HT-29 (cell line): ENCODE results near the gene THSD7A. TPM values are rescaled to one million over a fixed set of nuclear protein-coding genes. Genes with fewer than 3 reads are reported as not detected.

Source experiments
- DNase-seq: peaks from one replicate; pipeline ENCODE4 v3.0.0-alpha.2; 2015; ENCODE audit warnings: low spot score
- total RNA-seq: library from RNA; depleted of rRNA; stranded (reverse); fragments of >200 nt; shearing (Covaris generic); gene quantifications from 2 replicates; pipeline ENCODE4 v1.2.3, GENCODE V29; 2014

The THSD7A gene
- total RNA-seq, 1 experiment from 2014 or later: not detected

- DNase-seq: no peak
Observed at GRCh38 chr7:11416641-11417458, 415.1 kb downstream of the THSD7A start.

GRCh38 chr7:11415101-11415500, 416.9 kb downstream of the THSD7A start:
- DNase-seq: no peak

GRCh38 chr7:11413901-11414300, 418.1 kb downstream of the THSD7A start:
- DNase-seq: no peak

GRCh38 chr7:11412036-11412435, 420.0 kb downstream of the THSD7A start:
- no peak for DNase-seq

GRCh38 chr7:11410656-11411644, 421.0 kb downstream of the THSD7A start:
- DNase-seq: no peak

DNA sequence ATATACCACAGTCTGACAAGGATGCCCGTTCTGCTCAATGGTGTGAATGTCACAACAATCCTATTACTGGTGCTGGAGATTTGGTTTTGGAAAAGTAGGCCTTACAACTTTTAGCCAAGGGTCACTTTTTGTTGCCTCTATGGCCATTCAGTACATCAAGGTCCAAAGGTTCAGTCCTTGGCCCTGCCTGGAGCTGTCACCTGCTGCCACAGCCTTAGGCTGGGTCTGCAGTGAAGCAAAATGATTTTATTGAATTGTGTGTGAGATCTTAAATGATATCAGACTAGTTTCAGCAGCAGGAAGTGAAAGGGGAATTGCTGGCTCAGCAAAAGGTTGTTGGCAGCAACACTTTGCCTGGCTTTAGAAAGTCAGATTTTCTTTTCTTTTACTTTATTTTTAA, 427.6 kb downstream of the THSD7A start:
- no peak for DNase-seq

- DNase-seq: no peak
Observed at GRCh38 chr7:11403781-11404180, 428.2 kb downstream of the THSD7A start.

DNA sequence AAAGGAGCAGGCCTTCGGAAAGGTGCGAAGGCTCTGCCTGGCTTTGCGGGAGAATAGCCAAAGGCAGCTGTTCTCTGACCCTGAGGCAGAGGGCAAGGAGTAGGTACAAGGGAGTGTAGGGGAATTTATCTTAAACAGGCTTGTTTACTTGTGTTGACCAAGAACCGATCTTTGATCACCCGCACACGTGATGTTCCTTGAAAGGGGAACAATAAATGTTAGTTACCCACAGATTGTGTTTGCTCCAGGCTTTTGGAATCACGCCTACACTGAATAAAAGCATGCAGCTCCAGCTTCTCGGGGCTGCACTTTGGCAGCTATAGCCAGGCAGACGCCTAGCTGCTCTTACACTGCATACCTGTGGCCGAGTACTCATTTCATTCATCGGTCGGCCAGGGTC, 437.6 kb downstream of the THSD7A start:
- no peak for DNase-seq

- DNase-seq: no peak
Observed at GRCh38 chr7:11379641-11380040, 452.4 kb downstream of the THSD7A start.

DNA sequence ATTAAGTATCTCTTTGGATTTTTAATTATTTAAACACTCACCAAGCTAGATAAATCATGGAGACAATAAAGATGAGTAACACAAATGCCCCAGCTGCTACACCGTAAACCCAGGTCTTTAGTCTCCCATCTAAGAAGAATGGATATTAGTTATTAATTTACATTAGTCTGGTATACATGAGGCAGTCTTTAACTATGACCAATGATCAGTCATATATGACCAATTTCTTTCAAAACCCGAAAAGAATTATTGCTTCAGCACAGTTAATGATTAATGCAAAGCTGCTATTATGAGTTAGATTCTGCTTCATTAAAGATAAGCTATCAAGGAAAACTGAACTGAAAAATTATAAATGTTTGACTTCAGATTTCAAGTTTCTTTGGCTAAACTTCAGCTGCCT, 455.5 kb downstream of the THSD7A start:
- DNase-seq: no peak

DNA sequence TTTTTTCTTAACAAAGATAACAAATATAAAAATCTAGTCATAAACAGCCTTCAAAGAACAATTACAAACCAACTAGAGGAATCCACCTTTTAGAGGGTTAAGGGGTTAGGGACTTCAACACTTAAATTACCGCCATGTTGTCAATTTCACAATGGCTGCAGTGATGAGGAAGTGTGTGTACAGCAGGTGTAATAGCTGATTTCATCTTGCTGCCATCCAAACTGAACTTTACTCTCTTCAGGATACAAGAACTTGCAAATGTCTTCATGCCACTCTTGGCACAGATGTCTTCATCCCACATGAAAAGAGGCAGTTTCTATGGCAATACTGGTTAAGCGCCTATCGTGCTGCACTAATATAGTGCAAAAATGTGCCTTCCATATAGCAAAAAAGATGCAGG, 457.4 kb downstream of the THSD7A start:
- no peak for DNase-seq

DNA sequence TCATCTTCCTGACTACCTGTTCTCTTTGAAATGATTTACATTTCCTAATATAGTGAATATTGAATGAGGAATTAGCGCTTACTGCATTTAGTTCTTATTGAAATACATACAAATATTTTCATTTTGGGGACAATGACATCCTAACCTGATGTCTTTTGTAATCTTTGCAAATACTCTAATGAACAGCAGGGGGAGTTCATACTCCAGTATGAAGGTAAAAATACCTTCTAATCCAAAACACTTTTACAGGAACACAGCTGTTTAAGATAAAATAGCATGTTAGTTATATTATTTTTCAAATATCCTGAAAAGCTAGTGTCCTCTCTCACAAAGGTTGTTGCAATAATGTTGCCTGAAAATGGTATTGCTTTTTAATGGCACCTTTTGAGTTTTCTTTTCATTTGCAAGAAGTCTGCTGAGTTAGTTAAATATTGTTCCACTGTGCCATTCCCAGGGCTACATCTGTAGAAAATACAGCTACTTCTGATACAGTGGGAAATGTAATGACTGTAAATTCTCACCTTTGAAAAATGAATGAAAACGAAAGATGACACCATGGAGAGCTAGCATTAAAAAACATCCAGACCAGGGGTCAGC, 458.4 kb downstream of the THSD7A start:
- peak; percentile 22 for DNase-seq

DNA sequence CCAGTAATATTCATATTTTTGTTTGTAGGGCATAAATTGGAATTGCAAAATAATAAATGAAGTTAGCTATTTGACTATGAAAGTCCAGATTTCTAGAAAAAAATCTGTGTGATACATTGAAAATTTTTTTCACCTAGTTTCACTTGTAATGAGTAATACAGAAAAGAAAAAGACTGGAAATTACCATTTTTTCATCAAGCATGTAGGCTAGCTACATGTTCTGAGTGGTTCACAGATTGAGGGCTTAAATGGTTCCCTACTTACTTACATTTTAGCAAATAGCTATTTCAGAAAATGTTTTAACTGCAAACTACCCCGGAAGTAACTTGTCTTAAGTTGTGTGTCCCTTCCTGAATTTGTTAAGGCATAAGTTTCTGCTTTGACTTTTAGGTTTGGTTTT, 462.3 kb downstream of the THSD7A start:
- no peak for DNase-seq

DNA sequence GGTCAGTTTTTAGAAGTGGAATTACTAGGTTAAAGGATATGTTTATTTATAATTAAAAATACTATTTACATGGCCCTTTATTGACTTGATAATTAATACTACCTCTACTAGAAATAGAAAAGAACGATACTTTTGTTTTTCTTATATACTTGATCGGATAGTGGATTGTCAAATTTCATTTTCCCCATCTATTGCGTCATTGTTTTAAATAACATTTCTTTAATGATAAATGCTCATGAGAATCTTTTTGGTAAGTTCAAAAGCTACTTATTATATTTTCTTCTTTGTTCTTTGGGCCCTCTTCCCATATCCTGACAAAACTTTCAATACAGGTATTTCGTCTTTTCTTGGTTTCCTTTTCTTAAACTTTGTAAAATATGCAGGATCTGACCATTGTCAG, 465.9 kb downstream of the THSD7A start:
- DNase-seq: no peak

- DNase-seq: no peak
Observed at GRCh38 chr7:11358637-11359036, 473.4 kb downstream of the THSD7A start.

- no peak for DNase-seq
Observed at GRCh38 chr7:11355399-11356005, 476.5 kb downstream of the THSD7A start.

DNA sequence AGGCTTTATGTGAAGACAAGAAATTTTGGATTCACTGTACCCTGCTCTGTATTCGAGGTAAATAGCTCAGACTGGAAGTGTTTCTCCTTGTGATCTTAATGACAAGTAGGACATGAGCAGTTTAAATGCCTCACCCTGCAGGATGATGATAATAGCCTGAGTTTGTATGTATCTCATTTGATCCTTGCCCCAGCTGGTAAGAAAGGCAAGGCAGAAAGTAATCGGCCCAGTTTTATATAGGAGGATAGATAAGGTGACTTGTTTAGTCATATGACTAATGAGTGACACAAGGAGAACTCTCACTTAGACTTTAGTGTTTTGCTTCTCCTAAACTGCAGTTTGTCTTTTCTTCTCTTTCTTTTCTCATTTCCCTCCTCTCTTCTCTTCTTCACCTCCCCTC, 485.7 kb downstream of the THSD7A start:
- no peak for DNase-seq

- no peak for DNase-seq
Observed at GRCh38 chr7:11345621-11346020, 486.4 kb downstream of the THSD7A start.

- DNase-seq: peak; percentile 74
Observed at GRCh38 chr7:11343818-11344413, 488.1 kb downstream of the THSD7A start.

- DNase-seq: no peak
Observed at GRCh38 chr7:11343136-11343535, 488.9 kb downstream of the THSD7A start.

DNA sequence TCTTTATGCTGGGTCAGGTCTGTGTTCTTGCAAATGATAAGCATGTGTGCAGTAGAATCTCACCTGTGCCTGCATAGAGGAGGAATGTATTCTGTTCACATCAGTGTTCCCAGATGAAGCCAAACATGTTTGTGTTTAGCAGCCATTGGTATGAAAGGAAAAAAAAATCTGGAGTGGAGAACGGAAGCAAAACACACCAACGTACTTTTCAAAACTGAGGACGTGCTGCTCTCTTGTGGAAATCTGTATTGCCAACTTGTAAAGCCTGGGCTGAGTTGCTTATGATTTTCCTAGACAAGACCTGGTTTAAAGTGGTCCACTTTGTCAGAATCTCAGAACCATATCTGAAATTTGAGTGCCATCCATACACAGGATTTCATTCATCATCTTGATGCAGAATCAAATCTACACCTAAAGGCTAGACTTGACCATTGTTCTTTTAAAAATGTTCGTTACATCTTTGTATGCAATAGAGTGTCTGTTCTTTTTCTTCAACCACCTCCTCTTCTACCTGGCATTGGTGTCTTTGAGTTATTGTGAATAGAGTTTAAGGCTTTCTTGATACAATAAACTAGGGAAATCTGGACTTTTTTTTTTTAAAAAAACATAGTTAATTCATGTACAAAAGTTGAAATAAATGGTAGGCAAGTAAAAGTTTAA, 490.6 kb downstream of the THSD7A start:
- DNase-seq: peak; percentile 48
